Endodermal cell (in vitro differentiated cells): Measurements from ENCODE around the gene EPHB1. TPM values are rescaled to one million over a fixed set of nuclear protein-coding genes. Genes with fewer than 3 reads are reported as not detected.

Experiments
- DNase-seq: peaks from one replicate; pipeline ENCODE4 v3.0.0-alpha.2; 2017
- H3K27ac ChIP-seq: 2 replicates; pipeline ENCODE4 v1.5.1; 2013; ENCODE audit warnings: mild to moderate bottlenecking, low read depth, low read length, moderate library complexity
- H3K27me3 ChIP-seq: 2 replicates; pipeline ENCODE4 v1.6.1; 2013; ENCODE audit warnings: mild to moderate bottlenecking, low read length, moderate library complexity; ENCODE audit not compliant: insufficient read depth, control insufficient read depth, poor library complexity, severe bottlenecking
- H3K36me3 ChIP-seq: 2 replicates; pipeline ENCODE4 v1.7.0; 2013; ENCODE audit warnings: mild to moderate bottlenecking, low read length, moderate library complexity; ENCODE audit not compliant: control insufficient read depth, insufficient read depth
- H3K4me1 ChIP-seq: one replicate; pipeline ENCODE4 v1.7.0; 2013; ENCODE audit warnings: low read length; ENCODE audit not compliant: control insufficient read depth, insufficient read depth
- H3K4me3 ChIP-seq: 2 replicates; pipeline ENCODE4 v1.5.1; 2013; ENCODE audit warnings: mild to moderate bottlenecking, low read length, moderate library complexity
- H3K9ac ChIP-seq: 2 replicates; pipeline ENCODE4 v1.6.1; 2013; ENCODE audit warnings: mild to moderate bottlenecking, low read length, moderate library complexity; ENCODE audit not compliant: poor library complexity, severe bottlenecking; ENCODE audit errors: extremely low read depth
- H3K9me3 ChIP-seq: 2 replicates; pipeline ENCODE4 v1.6.1; 2013; ENCODE audit warnings: mild to moderate bottlenecking, low read length, moderate library complexity; ENCODE audit not compliant: control insufficient read depth
- H3K27ac Mint-ChIP-seq: 2 replicates; pipeline ENCODE4 v1.8.0; 2020; ENCODE audit warnings: mixed read lengths
- H3K27me3 Mint-ChIP-seq: 2 replicates; pipeline ENCODE4 v1.8.0; 2021; ENCODE audit warnings: mild to moderate bottlenecking, mixed read lengths; ENCODE audit not compliant: insufficient read depth
- H3K36me3 Mint-ChIP-seq: 2 replicates; pipeline ENCODE4 v1.8.0; 2020; ENCODE audit warnings: low read depth, mixed read lengths
- H3K4me1 Mint-ChIP-seq: 2 replicates; pipeline ENCODE4 v1.8.0; 2020; ENCODE audit warnings: mixed read lengths
- H3K4me3 Mint-ChIP-seq: 2 replicates; pipeline ENCODE4 v1.8.0; 2020; ENCODE audit warnings: mild to moderate bottlenecking, moderate library complexity, mixed read lengths
- H3K9me3 Mint-ChIP-seq: 2 replicates; pipeline ENCODE4 v1.8.0; 2020; ENCODE audit warnings: mild to moderate bottlenecking, mixed read lengths
- WGBS, 2 experiments: methylation state at CpG; one replicate each; pipeline versions ENCODE4 v1.1.5 to v1.1.7; 2013; ENCODE audit warnings: missing lambda C conversion rate in 2 of 2, mixed read lengths in 1 of 2; ENCODE audit not compliant: insufficient coverage in 1 of 2, insufficient read length in 1 of 2; 5-methylcytosine and 5-hydroxymethylcytosine counted together
- total RNA-seq, 2 donors: library from RNA; stranded (reverse); fragmentation: NEBNext Ultra II Directional in 1 of 2; extraction: Animal tissue kit (Norgen Biotek cat#: 25700) in 1 of 2; gene quantifications; 2 replicates in 1 of 2; 3 replicates in 1 of 2; pipeline ENCODE4 v1.2.1, GENCODE V29; 2021
- TF ChIP-seq, protein P1 (sequence below): fragments of 200-600 bp; sonication (generic); conservative IDR thresholded peaks from 2 replicates; pipeline ENCODE4 v1.5.0; 2021; ENCODE audit warnings: antibody characterized with exemption, mild to moderate bottlenecking

EPHB1 gene
- total RNA-seq, 2 donors from 2014 or later, result 2.9 to 3.6 TPM

DNA sequence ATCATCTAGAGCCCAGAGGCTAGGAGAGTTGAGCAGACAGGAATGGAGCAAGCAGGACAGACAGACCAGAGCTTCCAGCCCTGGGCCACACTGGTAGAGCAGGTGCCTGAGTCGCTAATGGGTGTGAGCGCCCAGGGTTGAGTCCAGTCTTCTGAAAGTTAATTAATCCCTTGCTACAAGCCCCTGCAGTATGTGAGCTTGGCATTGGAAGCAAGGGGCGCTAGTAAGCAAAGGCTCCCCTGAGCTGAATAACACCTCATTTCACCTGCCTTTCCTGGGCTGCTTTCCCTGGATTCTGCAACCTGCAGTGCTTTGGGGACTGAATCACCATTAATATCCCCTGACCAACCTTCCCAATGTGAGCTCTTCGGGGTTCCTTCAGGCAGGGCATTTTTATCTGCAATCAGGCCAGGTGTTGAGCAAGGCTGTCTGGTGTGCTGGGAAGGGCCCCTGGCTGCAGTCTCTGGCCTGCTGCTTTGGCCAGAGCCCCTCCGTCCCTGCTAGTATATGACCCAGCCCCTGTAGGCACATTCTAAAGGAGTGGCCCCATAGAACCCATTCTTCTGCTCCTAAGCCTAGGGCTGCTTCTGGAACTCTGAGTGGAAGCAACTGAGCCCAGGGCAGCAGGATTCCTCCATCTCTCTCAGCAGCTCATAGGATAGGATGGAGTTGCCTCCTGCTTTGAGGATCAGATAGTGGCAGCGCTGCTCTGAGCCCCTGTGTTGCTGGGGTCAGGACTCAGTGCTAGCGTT is 45.1 kb upstream of the EPHB1 start:
- Histone ChIP-seq H3K4me1 (no peaks in the 10 kb centered on the region), H3K4me3 (no peak overlapping the region), H3K9ac (no peak overlapping the region), H3K9me3 (no peaks in the 10 kb centered on the region), H3K27me3 (peaks cover 4% of the 10 kb centered on the region), H3K27ac (no peak overlapping the region), H3K36me3 (no peaks in the 10 kb centered on the region)
- no peaks in the 10 kb centered on the region for H3K4me1 Mint-ChIP-seq
- peaks cover 30% of the 10 kb centered on the region for H3K27me3 Mint-ChIP-seq
- TF ChIP-seq, protein P1, sequence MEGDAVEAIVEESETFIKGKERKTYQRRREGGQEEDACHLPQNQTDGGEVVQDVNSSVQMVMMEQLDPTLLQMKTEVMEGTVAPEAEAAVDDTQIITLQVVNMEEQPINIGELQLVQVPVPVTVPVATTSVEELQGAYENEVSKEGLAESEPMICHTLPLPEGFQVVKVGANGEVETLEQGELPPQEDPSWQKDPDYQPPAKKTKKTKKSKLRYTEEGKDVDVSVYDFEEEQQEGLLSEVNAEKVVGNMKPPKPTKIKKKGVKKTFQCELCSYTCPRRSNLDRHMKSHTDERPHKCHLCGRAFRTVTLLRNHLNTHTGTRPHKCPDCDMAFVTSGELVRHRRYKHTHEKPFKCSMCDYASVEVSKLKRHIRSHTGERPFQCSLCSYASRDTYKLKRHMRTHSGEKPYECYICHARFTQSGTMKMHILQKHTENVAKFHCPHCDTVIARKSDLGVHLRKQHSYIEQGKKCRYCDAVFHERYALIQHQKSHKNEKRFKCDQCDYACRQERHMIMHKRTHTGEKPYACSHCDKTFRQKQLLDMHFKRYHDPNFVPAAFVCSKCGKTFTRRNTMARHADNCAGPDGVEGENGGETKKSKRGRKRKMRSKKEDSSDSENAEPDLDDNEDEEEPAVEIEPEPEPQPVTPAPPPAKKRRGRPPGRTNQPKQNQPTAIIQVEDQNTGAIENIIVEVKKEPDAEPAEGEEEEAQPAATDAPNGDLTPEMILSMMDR, result peak; percentile 58
- peaks cover 2% of the 10 kb centered on the region for H3K9me3 Mint-ChIP-seq
- no peak overlapping the region for H3K27ac Mint-ChIP-seq
- 82 to 84% methylated on average over 4 to 7 of the region's 7 CpGs for WGBS, 2 experiments
- no peak overlapping the region for H3K4me3 Mint-ChIP-seq
- H3K36me3 Mint-ChIP-seq, result no peaks in the 10 kb centered on the region
- DNase-seq, result peak; percentile 60

DNA sequence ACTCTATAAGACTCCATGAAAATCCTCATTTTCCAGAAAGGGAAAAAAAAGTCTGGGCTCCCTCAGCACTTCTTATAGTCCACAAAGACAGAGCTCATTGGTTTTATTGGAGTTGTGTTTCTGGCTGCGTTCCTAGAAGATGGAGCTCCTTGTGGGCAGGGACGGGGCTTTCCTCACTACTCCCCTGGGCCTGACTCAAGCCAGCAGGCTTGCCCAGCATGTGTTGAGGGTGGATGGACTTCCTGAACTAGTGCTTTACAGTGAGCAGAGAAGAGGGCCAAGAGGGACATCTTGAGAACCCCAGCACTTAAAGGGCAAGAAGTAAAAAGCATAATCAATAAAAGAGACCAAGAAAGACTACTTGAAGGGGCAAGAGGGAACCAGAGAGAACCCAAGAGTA is 43.2 kb upstream of the EPHB1 start:
- H3K36me3 Mint-ChIP-seq, result no peaks in the 10 kb centered on the region
- WGBS, 2 experiments, result 95% methylated on average over 2 of the region's 2 CpGs; no CpG with 5 or more reads in 1 of the 2 experiments
- H3K4me1 ChIP-seq, result no peaks in the 10 kb centered on the region
- H3K9me3 ChIP-seq, result no peaks in the 10 kb centered on the region
- no peak for DNase-seq
- no peak overlapping the region for H3K4me3 ChIP-seq
- H3K4me1 Mint-ChIP-seq, result no peaks in the 10 kb centered on the region
- H3K9ac ChIP-seq, result no peak overlapping the region
- H3K27me3 Mint-ChIP-seq, result peaks cover 42% of the 10 kb centered on the region
- no peak overlapping the region for H3K27ac Mint-ChIP-seq
- TF ChIP-seq, protein P1, result no peak
- no peaks in the 10 kb centered on the region for H3K36me3 ChIP-seq
- H3K9me3 Mint-ChIP-seq, result no peaks in the 10 kb centered on the region
- H3K4me3 Mint-ChIP-seq, result no peak overlapping the region
- no peak overlapping the region for H3K27ac ChIP-seq
- H3K27me3 ChIP-seq, result peaks cover 19% of the 10 kb centered on the region

DNA sequence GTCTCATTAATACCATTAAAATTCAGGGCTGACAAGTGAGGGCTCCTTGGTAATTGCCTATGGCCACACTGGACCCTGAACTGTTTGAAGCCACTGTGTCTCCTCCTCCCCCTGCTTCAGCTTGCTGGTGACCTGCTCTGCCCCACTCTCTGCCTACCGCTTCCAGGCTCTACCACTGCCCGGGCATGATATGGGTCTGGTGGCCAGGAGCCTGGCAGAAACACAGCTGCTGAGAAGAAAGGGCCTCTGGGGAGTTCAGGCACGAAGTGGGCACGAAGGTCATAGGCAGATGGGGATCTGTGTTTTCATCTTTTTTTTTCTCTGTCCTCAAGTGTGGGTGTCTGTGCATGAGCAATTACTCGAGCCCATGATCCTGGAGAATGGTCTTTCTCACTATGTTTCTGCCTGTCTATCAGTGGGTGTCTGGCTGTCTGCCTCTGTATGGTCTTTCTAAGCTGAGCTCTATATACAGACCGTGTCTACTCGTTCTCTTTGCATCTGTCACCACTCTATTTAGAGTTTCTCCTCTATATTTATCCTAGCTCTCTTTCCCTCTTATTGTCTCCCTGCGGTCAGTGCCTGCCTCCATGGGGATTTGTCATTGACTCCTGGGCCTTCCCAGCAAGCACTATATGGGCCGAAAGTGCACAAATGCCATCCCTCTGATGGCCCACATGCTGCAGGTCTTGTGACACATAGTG is 42.1 kb upstream of the EPHB1 start:
- no peak overlapping the region for H3K27ac ChIP-seq

More for the DNA sequence above, 42.1 kb upstream of the EPHB1 start:
- Mint-ChIP-seq H3K27ac (no peak overlapping the region), H3K9me3 (no peaks in the 10 kb centered on the region), H3K27me3 (peaks cover 46% of the 10 kb centered on the region), H3K4me1 (no peaks in the 10 kb centered on the region), H3K4me3 (no peak overlapping the region), H3K36me3 (no peaks in the 10 kb centered on the region)
- 86 to 94% methylated on average over 5 to 9 of the region's 9 CpGs for WGBS, 2 experiments
- TF ChIP-seq, protein P1, result no peak
- peaks cover 29% of the 10 kb centered on the region for H3K27me3 ChIP-seq
- H3K4me1 ChIP-seq, result no peaks in the 10 kb centered on the region
- no peaks in the 10 kb centered on the region for H3K36me3 ChIP-seq
- H3K4me3 ChIP-seq, result no peak overlapping the region
- H3K9me3 ChIP-seq, result no peaks in the 10 kb centered on the region
- DNase-seq, result no peak
- H3K9ac ChIP-seq, result no peak overlapping the region
